ENCODE measurements around the gene EGR2. TPM values are rescaled to one million over a fixed set of nuclear protein-coding genes. Genes with fewer than 3 reads are reported as not detected.
A peak's percentile ranks its signal among the peaks of the same experiment; 100 is the strongest.

EGR2 gene
- total and polyA plus RNA-seq, 2 donors (not counting 3 experiments of a cell fraction or from before 2014, with no cell fraction given) = 0.46 to 0.47 TPM

- no peaks in the 10 kb centered on the region for H4K20me1 ChIP-seq (replicated peaks; ENCODE audit: control insufficient read depth, extremely low read depth, insufficient read depth, low read length)
- no peak overlapping the region for H3K9ac ChIP-seq (replicated peaks; ENCODE audit: extremely low read depth, insufficient read depth, low read length)
- ChIA-PET CTCF (interaction anchor here (0.7 to 9.9 kb wide), 40 partner anchors 10 to 1001 kb away, joined by 3 to 232 read pairs (median 4); partner anchors contain the start of gene ADO), POLR2A (interaction anchor here (0.7 kb wide), 1 partner anchor 159 kb away, joined by 4 read pairs; no protein-coding TSS in a partner anchor)
- peak overlapping the region; percentile 97 for H3K4me2 ChIP-seq (ENCODE audit: insufficient read depth, low read length)
- dilution Hi-C loops (cut with MboI; ENCODE audit: extremely low pct_ligation_motif_present, low sequenced_read_pairs) = no loop called here
- H3K27me3 ChIP-seq (ENCODE audit: control insufficient read depth in 2 of 2, insufficient read depth in 2 of 2, low read length in 2 of 2) = peaks cover 51 to 64% of the 10 kb centered on the region in 2 experiments
- BruUV-seq (replicated peaks) = no TSS peak
- no peaks in the 10 kb centered on the region for H3K79me2 ChIP-seq (ENCODE audit: control insufficient read depth, insufficient read depth, low read length)
- H3K4me3 ChIP-seq (replicated peaks in 1 of 3; ENCODE audit: insufficient read depth in 1 of 3, low read depth in 1 of 3, low read length in 3 of 3) = no peak overlapping the region
- no peaks in the 10 kb centered on the region for H3K36me3 ChIP-seq (ENCODE audit: control insufficient read depth in 2 of 2, extremely low read depth in 1 of 2, insufficient read depth in 2 of 2, low read length in 2 of 2)
- intact Hi-C loops (cut with micrococcal nuclease) = loop anchor here (1.0 to 5.0 kb wide), 10 partner anchors 58 to 2001 kb away; partner anchors contain the start of genes RHOBTB1 and RTKN2
- H2AFZ ChIP-seq (ENCODE audit: low read depth, low read length) = no peak overlapping the region
- FAIRE-seq = no peak
- H3K9me3 ChIP-seq (replicated peaks; ENCODE audit: control insufficient read depth, insufficient read depth, low read length) = no peaks in the 10 kb centered on the region
- H3K4me1 ChIP-seq (ENCODE audit: control insufficient read depth, extremely low read depth, insufficient read depth, low read length) = peaks cover 24% of the 10 kb centered on the region
- DNase-seq (ENCODE audit: low read depth, low spot score) = peak; percentile 6
- H3K9me1 ChIP-seq (replicated peaks; ENCODE audit: control insufficient read depth, extremely low read depth, insufficient read depth, low read length) = no peaks in the 10 kb centered on the region
- H3K27ac ChIP-seq (ENCODE audit: insufficient read depth, low read depth, low read length) = no peak overlapping the region
- TF ChIP-seq MYC (IDR thresholded peaks at IDR 0.05; ENCODE audit: low read depth, low read length) (no peak), EZH2 (IDR thresholded peaks at IDR 0.05; ENCODE audit: borderline replicate concordance, low read depth, low read length, severe bottlenecking) (peak; percentile 87), GATA2 (IDR thresholded peaks at IDR 0.05; ENCODE audit: insufficient read depth, insufficient read length, low read depth, low read length) (no peak), POLR2AphosphoS5 (IDR thresholded peaks at IDR 0.05; ENCODE audit: insufficient read depth, low read depth, low read length) (no peak)
Observed at GRCh38 chr10:62818426-62819011, 2.4 kb upstream of the EGR2 start.

DNA sequence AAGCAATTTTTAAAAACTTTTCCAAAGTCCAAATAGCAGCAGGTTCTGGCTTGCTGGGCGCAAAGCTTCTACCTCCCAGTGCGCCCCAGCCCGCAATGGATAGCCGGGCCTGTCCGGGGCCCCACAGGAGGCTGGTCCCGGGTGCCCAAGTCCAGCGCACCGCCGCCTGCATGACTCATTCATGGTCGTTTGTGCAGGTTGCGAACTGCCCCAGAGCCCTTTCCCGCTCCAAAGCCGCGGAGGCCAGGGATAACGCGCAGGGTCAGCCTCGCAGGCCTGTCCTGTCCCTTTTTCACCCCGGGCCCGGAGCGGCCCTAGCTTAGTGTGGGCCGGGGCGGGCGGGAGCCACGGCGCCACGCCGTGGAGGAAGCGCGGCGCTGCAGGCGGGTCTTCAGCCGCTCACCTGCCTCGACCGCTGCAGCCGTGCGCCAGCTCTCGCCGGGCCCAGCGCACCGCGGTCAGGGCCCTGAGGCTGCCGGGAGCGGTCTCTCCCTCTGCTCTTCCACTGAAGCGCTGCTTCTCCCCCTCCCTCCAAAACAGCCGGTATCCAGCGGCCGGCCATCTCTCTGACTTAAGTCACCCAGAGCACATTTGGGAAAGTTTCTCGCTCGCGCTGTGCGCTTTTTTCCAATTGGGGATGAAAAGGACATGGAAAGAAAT, 1.7 kb upstream of the EGR2 start:
- dilution Hi-C loops (cut with MboI; ENCODE audit: extremely low pct_ligation_motif_present, low sequenced_read_pairs) = no loop called here
- no peaks in the 10 kb centered on the region for H3K9me1 ChIP-seq (replicated peaks; ENCODE audit: control insufficient read depth, extremely low read depth, insufficient read depth, low read length)
- peak overlapping the region; percentile 23 to 91 (median 51) for H3K4me3 ChIP-seq (replicated peaks in 1 of 3; ENCODE audit: insufficient read depth in 1 of 3, low read depth in 1 of 3, low read length in 3 of 3)
- peak overlapping the region; percentile 97 for H3K4me2 ChIP-seq (ENCODE audit: insufficient read depth, low read length)
- H3K27me3 ChIP-seq (ENCODE audit: control insufficient read depth in 2 of 2, insufficient read depth in 2 of 2, low read length in 2 of 2) = peaks cover 51 to 62% of the 10 kb centered on the region in 2 experiments
- H3K27ac ChIP-seq (ENCODE audit: insufficient read depth, low read depth, low read length) = no peak overlapping the region
- ChIA-PET CTCF (interaction anchor here (0.6 to 9.9 kb wide), 62 partner anchors 10 to 1002 kb away, joined by 3 to 232 read pairs (median 4); partner anchors contain the start of genes ADO and NRBF2), POLR2A (interaction anchor here (0.6 to 0.7 kb wide), 2 partner anchors 54 to 160 kb away, joined by 4 read pairs; no protein-coding TSS in a partner anchor)
- peak; percentile 57 for FAIRE-seq
- no peaks in the 10 kb centered on the region for H4K20me1 ChIP-seq (replicated peaks; ENCODE audit: control insufficient read depth, extremely low read depth, insufficient read depth, low read length)
- TF ChIP-seq EZH2 (IDR thresholded peaks at IDR 0.05; ENCODE audit: borderline replicate concordance, low read depth, low read length, severe bottlenecking) = peak; percentile 56
- no peak for TF ChIP-seq MYC (IDR thresholded peaks at IDR 0.05; ENCODE audit: low read depth, low read length)
- TF ChIP-seq JUN (IDR thresholded peaks at IDR 0.05; ENCODE audit: borderline replicate concordance, insufficient read depth, insufficient read length, low read depth) = no peak
- TF ChIP-seq FOS (IDR thresholded peaks at IDR 0.05; ENCODE audit: borderline replicate concordance, insufficient read depth, low read length) = peak; percentile 40
- TF ChIP-seq CTCF (IDR thresholded peaks at IDR 0.05; ENCODE audit: extremely low read depth in 1 of 2, insufficient read depth in 1 of 2, low read depth in 1 of 2, low read length in 2 of 2) = peak; percentile 59 to 91
- no peak for TF ChIP-seq GATA2 (IDR thresholded peaks at IDR 0.05; ENCODE audit: insufficient read depth, insufficient read length, low read depth, low read length)
- TF ChIP-seq POLR2AphosphoS5 (IDR thresholded peaks at IDR 0.05; ENCODE audit: insufficient read depth, low read depth, low read length) = no peak
- no peak for TF ChIP-seq POLR2A (IDR thresholded peaks at IDR 0.05; ENCODE audit: low read depth, low read length)
- no peak for TF ChIP-seq MAX (IDR thresholded peaks at IDR 0.05; ENCODE audit: insufficient read depth, insufficient read length)
- BruUV-seq (replicated peaks) = no TSS peak
- peak; percentile 62 for DNase-seq (ENCODE audit: low read depth, low spot score)
- no peaks in the 10 kb centered on the region for H3K36me3 ChIP-seq (ENCODE audit: control insufficient read depth in 2 of 2, extremely low read depth in 1 of 2, insufficient read depth in 2 of 2, low read length in 2 of 2)
- no peaks in the 10 kb centered on the region for H3K9me3 ChIP-seq (replicated peaks; ENCODE audit: control insufficient read depth, insufficient read depth, low read length)
- intact Hi-C loops (cut with micrococcal nuclease) = loop anchor here (1.0 to 5.0 kb wide), 12 partner anchors 58 to 2001 kb away; partner anchors contain the start of genes RHOBTB1 and RTKN2
- H2AFZ ChIP-seq (ENCODE audit: low read depth, low read length) = peak overlapping the region; percentile 52
- H3K9ac ChIP-seq (replicated peaks; ENCODE audit: extremely low read depth, insufficient read depth, low read length) = no peak overlapping the region
- no peaks in the 10 kb centered on the region for H3K79me2 ChIP-seq (ENCODE audit: control insufficient read depth, insufficient read depth, low read length)
- H3K4me1 ChIP-seq (ENCODE audit: control insufficient read depth, extremely low read depth, insufficient read depth, low read length) = peaks cover 24% of the 10 kb centered on the region
